BJ (cell line): Measurements from ENCODE around the gene RXFP1. TPM values are rescaled to one million over a fixed set of nuclear protein-coding genes. Genes with fewer than 3 reads are reported as not detected.

ENCODE experiments used
- CTCF ChIA-PET: fragments of 350-600 bp; formaldehyde crosslinking; extraction: SDS; loops from one replicate; lab custom pipeline; 2021; ENCODE audit warnings: antibody characterized with exemption, inconsistent platforms; lab: Yijun Ruan, JAX
- POLR2A ChIA-PET: fragments of 300-600 bp; sonication (Branson Sonifier 250); formaldehyde crosslinking; extraction: SDS; loops from one replicate; lab custom pipeline; 2021; ENCODE audit warnings: antibody characterized with exemption; lab: Charles Lee
- DNase-seq: peaks from one replicate; pipeline ENCODE4 v3.0.0-alpha.2; 2011; ENCODE audit warnings: low read depth
- H3K27me3 ChIP-seq: 2 replicates; pipeline ENCODE4 v1.6.0; 2011; ENCODE audit warnings: low read length; ENCODE audit not compliant: control insufficient read depth, insufficient read depth
- H3K36me3 ChIP-seq: 2 replicates; pipeline ENCODE4 v1.5.1; 2011; ENCODE audit warnings: low read length; ENCODE audit not compliant: control insufficient read depth, insufficient read depth
- H3K4me3 ChIP-seq: 2 replicates; pipeline ENCODE4 v1.5.1; 2011; ENCODE audit warnings: low read depth, mild to moderate bottlenecking, control low read depth, low read length
- polyA plus RNA-seq: library from polyadenylated mRNA; depleted of rRNA; stranded (reverse); fragments of >200 nt; gene quantifications from 2 replicates; pipeline ENCODE4 v1.2.3, GENCODE V29; 2011
- TF ChIP-seq, protein P1 (sequence below): IDR thresholded peaks from 2 replicates; pipeline ENCODE4 v1.5.1; 2011; ENCODE audit warnings: low read depth, mild to moderate bottlenecking, control low read depth, inconsistent platforms, low read length, moderate library complexity; ENCODE audit not compliant: insufficient read depth

The RXFP1 gene
- polyA plus RNA-seq, 1 experiment: 0.17 TPM

DNA sequence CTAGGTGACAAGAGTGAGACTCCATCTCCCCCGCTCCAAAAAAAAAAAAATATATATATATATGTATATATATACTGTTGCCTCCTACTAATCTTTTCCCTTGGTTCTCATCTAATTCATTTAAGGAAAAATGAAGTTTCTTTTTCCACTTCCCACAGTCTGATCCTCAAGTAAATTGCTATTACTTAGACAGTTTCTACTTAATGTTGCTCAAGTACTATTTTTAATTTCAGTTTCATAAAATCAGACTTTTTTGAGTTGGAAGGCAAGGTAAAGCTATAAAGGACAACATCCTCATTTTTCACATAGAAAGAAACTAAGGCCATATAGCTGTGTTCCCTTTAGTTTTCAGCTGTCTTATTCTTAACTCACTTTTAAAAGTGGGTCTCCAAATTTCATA lies 5.8 kb downstream of the RXFP1 start:
- no peak for DNase-seq
- ChIA-PET CTCF (interaction anchor here (0.8 kb wide), 1 partner anchor 79 kb away, joined by 3 read pairs; no protein-coding TSS in a partner anchor), POLR2A (no interaction called here)

DNA sequence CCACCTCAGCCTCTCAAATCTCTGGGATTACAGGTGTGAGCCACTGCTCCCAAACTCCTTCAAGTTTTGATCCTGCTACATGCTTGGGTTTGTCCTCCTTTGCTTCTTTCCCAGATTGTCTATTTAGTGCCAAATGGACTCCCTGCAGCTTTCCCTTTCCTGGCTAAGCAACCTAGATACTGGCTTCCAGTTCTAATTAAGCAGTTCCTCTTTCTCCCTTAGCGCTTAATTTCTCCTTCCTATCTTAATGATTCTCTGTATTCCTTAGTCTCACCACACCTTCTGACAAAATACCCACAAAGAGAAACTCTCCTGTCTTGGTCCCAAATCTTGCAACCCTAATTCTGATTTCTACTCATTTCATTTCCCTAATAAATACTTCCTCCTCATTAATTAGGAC lies 7.8 kb downstream of the RXFP1 start:
- Histone ChIP-seq H3K27me3 (no peaks in the 10 kb centered on the region), H3K36me3 (no peaks in the 10 kb centered on the region), H3K4me3 (no peak overlapping the region)
- TF ChIP-seq, protein P1, sequence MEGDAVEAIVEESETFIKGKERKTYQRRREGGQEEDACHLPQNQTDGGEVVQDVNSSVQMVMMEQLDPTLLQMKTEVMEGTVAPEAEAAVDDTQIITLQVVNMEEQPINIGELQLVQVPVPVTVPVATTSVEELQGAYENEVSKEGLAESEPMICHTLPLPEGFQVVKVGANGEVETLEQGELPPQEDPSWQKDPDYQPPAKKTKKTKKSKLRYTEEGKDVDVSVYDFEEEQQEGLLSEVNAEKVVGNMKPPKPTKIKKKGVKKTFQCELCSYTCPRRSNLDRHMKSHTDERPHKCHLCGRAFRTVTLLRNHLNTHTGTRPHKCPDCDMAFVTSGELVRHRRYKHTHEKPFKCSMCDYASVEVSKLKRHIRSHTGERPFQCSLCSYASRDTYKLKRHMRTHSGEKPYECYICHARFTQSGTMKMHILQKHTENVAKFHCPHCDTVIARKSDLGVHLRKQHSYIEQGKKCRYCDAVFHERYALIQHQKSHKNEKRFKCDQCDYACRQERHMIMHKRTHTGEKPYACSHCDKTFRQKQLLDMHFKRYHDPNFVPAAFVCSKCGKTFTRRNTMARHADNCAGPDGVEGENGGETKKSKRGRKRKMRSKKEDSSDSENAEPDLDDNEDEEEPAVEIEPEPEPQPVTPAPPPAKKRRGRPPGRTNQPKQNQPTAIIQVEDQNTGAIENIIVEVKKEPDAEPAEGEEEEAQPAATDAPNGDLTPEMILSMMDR: no peak
- ChIA-PET POLR2A (no interaction called here), CTCF (interaction anchor here (0.6 kb wide), 1 partner anchor 11 kb away, joined by 3 read pairs; no protein-coding TSS in a partner anchor)
- DNase-seq: no peak

More for the DNA sequence above, 5.8 kb downstream of the RXFP1 start:
- TF ChIP-seq, protein P1: no peak
- no peaks in the 10 kb centered on the region for H3K27me3 ChIP-seq
- H3K4me3 ChIP-seq: no peak overlapping the region
- no peaks in the 10 kb centered on the region for H3K36me3 ChIP-seq

DNA sequence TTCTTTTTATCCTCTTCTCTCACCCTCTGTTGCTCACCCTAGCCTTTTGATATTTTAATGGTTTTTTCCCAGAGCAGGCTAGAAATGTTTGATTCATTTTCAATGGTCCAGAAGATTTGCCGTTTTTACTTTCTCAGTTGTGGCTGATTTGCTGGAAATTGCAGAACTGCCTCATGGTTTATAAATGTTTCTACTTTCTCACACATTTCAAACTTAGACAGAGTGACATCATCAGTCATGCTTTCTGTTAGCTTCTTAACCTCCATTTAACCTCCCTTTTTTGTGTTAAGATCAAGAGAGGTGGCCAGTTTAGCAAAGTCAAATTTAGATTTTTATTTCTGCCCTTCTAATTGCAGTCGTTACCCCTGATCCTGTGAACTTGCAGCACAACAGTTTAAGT lies 8.7 kb downstream of the RXFP1 start:
- ChIA-PET POLR2A (no interaction called here), CTCF (interaction anchor here (0.6 kb wide), 1 partner anchor 11 kb away, joined by 3 read pairs; no protein-coding TSS in a partner anchor)
- no peaks in the 10 kb centered on the region for H3K27me3 ChIP-seq
- no peak for DNase-seq
- H3K36me3 ChIP-seq: no peaks in the 10 kb centered on the region
- TF ChIP-seq, protein P1: no peak
- no peak overlapping the region for H3K4me3 ChIP-seq

DNA sequence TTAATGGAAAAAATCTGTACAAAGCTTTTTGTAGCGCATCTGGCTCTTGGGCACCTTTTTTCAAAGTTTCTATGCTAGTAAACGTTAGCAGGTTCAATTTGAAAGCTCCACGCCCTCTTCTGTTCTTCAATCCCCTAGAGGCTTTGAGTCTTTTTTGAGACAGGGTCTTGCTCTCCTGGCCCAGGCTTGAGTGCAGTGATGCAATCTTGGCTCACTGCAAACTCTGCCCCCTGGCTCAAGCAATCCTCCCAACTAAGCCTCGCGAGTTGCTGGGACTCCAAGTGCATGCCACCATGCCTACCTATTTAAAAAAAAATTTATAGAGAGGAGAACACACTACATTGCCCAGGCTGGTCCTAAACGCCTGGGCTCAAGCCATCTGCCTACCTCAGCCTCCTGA lies 9.2 kb downstream of the RXFP1 start:
- no peak for DNase-seq
- TF ChIP-seq, protein P1: no peak
- Histone ChIP-seq H3K36me3 (no peaks in the 10 kb centered on the region), H3K4me3 (no peak overlapping the region), H3K27me3 (no peaks in the 10 kb centered on the region)
- POLR2A ChIA-PET: no interaction called here
- CTCF ChIA-PET: no interaction called here

DNA sequence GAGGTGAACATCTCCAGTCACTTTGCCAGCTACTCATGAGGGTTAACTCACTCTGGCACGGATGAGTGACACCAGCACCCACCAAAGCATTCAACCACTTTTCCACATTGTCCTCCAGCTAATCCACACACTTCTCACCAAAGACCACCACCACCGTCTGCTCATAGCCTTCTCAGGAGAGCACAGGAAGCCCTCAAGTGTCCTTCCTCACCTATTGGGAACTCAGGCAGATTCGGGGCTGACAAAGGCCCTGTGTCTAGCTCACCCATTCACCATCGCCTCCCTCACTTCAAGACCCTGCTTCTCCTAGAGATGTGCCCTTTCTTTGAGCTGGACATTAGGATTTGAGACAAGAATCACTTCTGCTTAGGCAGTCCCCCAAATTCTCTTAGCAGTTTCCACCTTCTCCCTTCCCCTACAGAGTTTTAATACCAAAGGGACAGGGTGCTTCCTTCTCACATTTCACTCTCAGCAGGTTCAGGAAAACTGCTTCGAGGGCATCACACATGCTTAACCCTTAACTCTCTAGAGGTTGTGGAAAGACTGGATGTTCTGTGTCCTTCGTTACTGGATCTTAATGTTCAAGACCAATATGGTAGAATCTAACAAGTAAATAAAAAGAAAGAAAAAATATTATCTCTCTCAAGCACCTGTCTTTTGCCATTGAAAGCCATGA lies 11.0 kb downstream of the RXFP1 start:
- CTCF ChIA-PET: interaction anchor here (1.0 kb wide), 2 partner anchors 10 to 35 kb away, joined by 4 read pairs; no protein-coding TSS in a partner anchor
- Histone ChIP-seq H3K36me3 (no peaks in the 10 kb centered on the region), H3K4me3 (no peak overlapping the region), H3K27me3 (no peaks in the 10 kb centered on the region)
- POLR2A ChIA-PET: no interaction called here
- no peak for DNase-seq
- TF ChIP-seq, protein P1: no peak
